ENCODE measurements around the gene RIN1.
"Not testable (repeated sequence)": the region's sequence is repeated elsewhere in the genome, so short reads cannot be mapped to it uniquely, and the experiment has no call there.

DNA sequence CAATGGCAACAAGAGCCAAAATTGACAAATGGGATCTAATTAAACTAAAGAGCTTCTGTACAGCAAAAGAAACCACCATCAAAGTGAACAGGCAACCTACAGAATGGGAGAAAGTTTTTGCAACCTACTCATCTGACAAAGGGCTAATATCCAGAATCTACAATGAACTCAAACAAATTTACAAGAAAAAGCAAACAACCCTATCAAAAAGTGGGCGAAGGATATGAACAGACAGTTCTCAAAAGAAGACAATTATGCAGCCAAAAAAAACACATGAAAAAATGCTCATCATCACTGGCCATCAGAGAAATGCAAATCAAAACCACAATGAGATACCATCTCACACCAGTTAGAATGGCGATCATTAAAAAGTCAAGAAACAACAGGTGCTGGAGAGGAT is 15.9 kb downstream of the RIN1 start:
- TF ChIP-seq, protein P1, sequence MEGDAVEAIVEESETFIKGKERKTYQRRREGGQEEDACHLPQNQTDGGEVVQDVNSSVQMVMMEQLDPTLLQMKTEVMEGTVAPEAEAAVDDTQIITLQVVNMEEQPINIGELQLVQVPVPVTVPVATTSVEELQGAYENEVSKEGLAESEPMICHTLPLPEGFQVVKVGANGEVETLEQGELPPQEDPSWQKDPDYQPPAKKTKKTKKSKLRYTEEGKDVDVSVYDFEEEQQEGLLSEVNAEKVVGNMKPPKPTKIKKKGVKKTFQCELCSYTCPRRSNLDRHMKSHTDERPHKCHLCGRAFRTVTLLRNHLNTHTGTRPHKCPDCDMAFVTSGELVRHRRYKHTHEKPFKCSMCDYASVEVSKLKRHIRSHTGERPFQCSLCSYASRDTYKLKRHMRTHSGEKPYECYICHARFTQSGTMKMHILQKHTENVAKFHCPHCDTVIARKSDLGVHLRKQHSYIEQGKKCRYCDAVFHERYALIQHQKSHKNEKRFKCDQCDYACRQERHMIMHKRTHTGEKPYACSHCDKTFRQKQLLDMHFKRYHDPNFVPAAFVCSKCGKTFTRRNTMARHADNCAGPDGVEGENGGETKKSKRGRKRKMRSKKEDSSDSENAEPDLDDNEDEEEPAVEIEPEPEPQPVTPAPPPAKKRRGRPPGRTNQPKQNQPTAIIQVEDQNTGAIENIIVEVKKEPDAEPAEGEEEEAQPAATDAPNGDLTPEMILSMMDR (IDR thresholded peaks at IDR 0.05), result not testable (repeated sequence)
- not testable (repeated sequence) for TF ChIP-seq POLR2A (IDR thresholded peaks at IDR 0.05)

Data from heart left ventricle (tissue), 13 donors.